GM12878 (cell line): Measurements from ENCODE around the gene SLC32A1. TPM values are rescaled to one million over a fixed set of nuclear protein-coding genes. Genes with fewer than 3 reads are reported as not detected.

Source experiments
- ATAC-seq: fragments of 200-7000 bp; cut with Tn5 transposase; 3 replicates; pipeline ENCODE4 v1.9.1; 2020; ENCODE audit warnings: mild to moderate bottlenecking, moderate library complexity
- BruUV-seq: library from RNA; stranded (reverse); fragments of 400-500 nt; replicated peaks from 2 replicates; lab custom pipeline; 2021; lab: Mats Ljungman, UMichigan
- CTCF ChIA-PET: fragments of 300-600 bp; sonication (Branson Sonifier 250); formaldehyde crosslinking; extraction: SDS; loops from one replicate; lab custom pipeline; 2021; ENCODE audit warnings: inconsistent platforms; lab: Yijun Ruan, JAX
- POLR2A ChIA-PET: fragments of 350-600 bp; formaldehyde crosslinking; extraction: SDS; loops from one replicate; lab custom pipeline; 2021; ENCODE audit warnings: inconsistent platforms; lab: Charles Lee
- RAD21 ChIA-PET: fragments of 300-600 bp; sonication (Branson Sonifier 250); formaldehyde crosslinking; loops from one replicate; lab custom pipeline; 2023; ENCODE audit warnings: antibody characterized with exemption; ENCODE audit not compliant: unreplicated experiment; lab: Charles Lee
- SMC1A ChIA-PET: fragments of 300-600 bp; sonication (Branson Sonifier 250); formaldehyde crosslinking; loops from one replicate; lab custom pipeline; 2023; ENCODE audit not compliant: unreplicated experiment, uncharacterized antibody; lab: Charles Lee
- DNase-seq: peaks from one replicate; pipeline ENCODE4 v3.0.0-alpha.2; 2011; ENCODE audit warnings: low read depth, low spot score
- FAIRE-seq: peaks from 3 replicates; lab custom pipeline; 2011; peaks lifted over from hg19 to GRCh38; lab: Jason Lieb, UNC
- H2AFZ ChIP-seq: 2 replicates; pipeline ENCODE4 v1.6.0; 2011; ENCODE audit warnings: low read depth, low read length, control low read depth; ENCODE audit not compliant: control insufficient read depth
- H3K27ac ChIP-seq: 2 replicates; pipeline ENCODE4 v1.5.1; 2011; ENCODE audit warnings: control low read depth; ENCODE audit not compliant: control insufficient read depth, insufficient read depth
- H3K27me3 ChIP-seq, 2 experiments: replicated peaks in 1 of 2; 2 replicates each; pipeline versions ENCODE4 v1.6.0 to v1.6.1; 2011; ENCODE audit warnings: low read length in 1 of 2; ENCODE audit not compliant: control insufficient read depth in 2 of 2, insufficient read depth in 2 of 2
- H3K36me3 ChIP-seq, 2 experiments: 2 replicates each; pipeline ENCODE4 v1.5.1; 2011; ENCODE audit warnings: low read length in 1 of 2; ENCODE audit not compliant: control insufficient read depth in 2 of 2, insufficient read depth in 2 of 2
- H3K4me1 ChIP-seq: 2 replicates; pipeline ENCODE4 v1.6.1; 2011; ENCODE audit warnings: mild to moderate bottlenecking, low read length, moderate library complexity, mixed read lengths; ENCODE audit not compliant: control insufficient read depth, insufficient read depth
- H3K4me2 ChIP-seq: 2 replicates; pipeline ENCODE4 v1.6.0; 2011; ENCODE audit warnings: control low read depth; ENCODE audit not compliant: control insufficient read depth, insufficient read depth
- H3K4me3 ChIP-seq: fragments of 200-600 bp; sonication (generic); 2 replicates; pipeline ENCODE4 v1.5.1; 2016
- H3K79me2 ChIP-seq: 2 replicates; pipeline ENCODE4 v1.6.0; 2011; ENCODE audit warnings: low read length; ENCODE audit not compliant: control insufficient read depth, insufficient read depth
- H3K9ac ChIP-seq: 2 replicates; pipeline ENCODE4 v1.8.0; 2011; ENCODE audit warnings: low read length, control low read depth, mixed read lengths; ENCODE audit not compliant: control insufficient read depth, insufficient read depth
- H3K9me3 ChIP-seq: replicated peaks from 3 replicates; pipeline ENCODE4 v1.5.1; 2011; ENCODE audit warnings: mild to moderate bottlenecking, low read length; ENCODE audit not compliant: control insufficient read depth, insufficient read depth
- H4K20me1 ChIP-seq: 2 replicates; pipeline ENCODE4 v1.6.0; 2011; ENCODE audit not compliant: control insufficient read depth, insufficient read depth
- BMI1 ChIP-seq: fragments of 450-650 bp; IDR thresholded peaks from 2 replicates; pipeline ENCODE4 v1.6.1; 2016; ENCODE audit warnings: mild to moderate bottlenecking, moderate library complexity, borderline replicate concordance
- EP300 ChIP-seq, 2 experiments: fragments of 150-350 bp in 1 of 2; IDR thresholded peaks; 2 replicates each; pipeline ENCODE4 v1.6.1; 2011 to 2012; ENCODE audit warnings: low read depth in 2 of 2, low read length in 2 of 2, borderline replicate concordance in 1 of 2, improper control_type of control experiment in 1 of 2, inconsistent platforms in 1 of 2; ENCODE audit not compliant: control insufficient read depth in 1 of 2
- FOS ChIP-seq: IDR thresholded peaks from 3 replicates; pipeline ENCODE4 v1.6.1; 2011; ENCODE audit warnings: borderline replicate concordance; ENCODE audit not compliant: insufficient read length; ENCODE audit errors: extremely low read depth
- KAT2A ChIP-seq: conservative IDR thresholded peaks from 2 replicates; pipeline ENCODE4 v1.6.1; 2011; ENCODE audit warnings: low read depth, low read length; ENCODE audit not compliant: control insufficient read depth
- LARP7 ChIP-seq: fragments of 450-650 bp; IDR thresholded peaks from 2 replicates; pipeline ENCODE4 v1.6.1; 2017; ENCODE audit warnings: mild to moderate bottlenecking
- PAX5 ChIP-seq: IDR thresholded peaks from 2 replicates; pipeline ENCODE4 v1.6.1; 2011; ENCODE audit warnings: low read depth, low read length, borderline replicate concordance
- SMAD5 ChIP-seq: IDR thresholded peaks from 2 replicates; pipeline ENCODE4 v1.6.1; 2016; ENCODE audit warnings: antibody characterized with exemption, low read depth
- SREBF2 ChIP-seq: IDR thresholded peaks from 2 replicates; pipeline ENCODE4 v1.6.1; 2012; ENCODE audit warnings: mild to moderate bottlenecking, low read length
- TCF12 ChIP-seq: IDR thresholded peaks from 2 replicates; pipeline ENCODE4 v1.6.1; 2011; ENCODE audit warnings: low read depth, mild to moderate bottlenecking, low read length
- USF1 ChIP-seq: IDR thresholded peaks from 2 replicates; pipeline ENCODE4 v1.6.1; 2011; ENCODE audit warnings: borderline replicate concordance, low read depth, mild to moderate bottlenecking, moderate library complexity, mixed read lengths, low read length; ENCODE audit not compliant: insufficient read depth; ENCODE audit errors: extremely low read length
- YBX1 ChIP-seq: fragments of 450-650 bp; IDR thresholded peaks from 2 replicates; pipeline ENCODE4 v1.6.1; 2016; ENCODE audit warnings: antibody characterized with exemption
- in situ Hi-C: fragments of 300-500 bp; cut with MboI; formaldehyde crosslinking; loops from 9 replicates; pipeline ENCODE4 v1.14.3; 2018; ENCODE audit warnings: mixed read lengths
- intact Hi-C: fragments of 100-400 bp; cut with micrococcal nuclease; formaldehyde crosslinking; loops from one replicate; pipeline ENCODE4 v1.14.2; 2022; ENCODE audit not compliant: unreplicated experiment
- polyA plus RNA-seq, 11 experiments: library from polyadenylated mRNA; depleted of rRNA in 4 of 11; unstranded in 6 of 11; stranded (reverse) in 5 of 11; fragments of >200 nt; fragmentation: Nextera tagmentation in 4 of 11; fragmentation: Illumina TruSeq in 1 of 11; extraction: Ambion mirVana in 4 of 11; extraction: Trizol in 1 of 11; gene quantifications; 1 replicate in 1 of 11; 2 replicates in 10 of 11; pipeline versions ENCODE4 v1.2.1 to v1.2.3, GENCODE V29; 2011 to 2016; ENCODE audit warnings: inconsistent platforms in 2 of 11, missing spikeins in 2 of 11, low read depth in 1 of 11
- total RNA-seq, 4 experiments: library from RNA; depleted of rRNA in 3 of 4; stranded (reverse); fragments of >200 nt in 3 of 4; fragmentation: Illumina TruSeq in 1 of 4; extraction: Trizol in 1 of 4; gene quantifications; 2 replicates each; pipeline versions ENCODE4 v1.2.1 to v1.2.3, GENCODE V29; 2013 to 2021
- TF ChIP-seq, protein P1 (sequence below): fragments of 450-650 bp; IDR thresholded peaks from 2 replicates; pipeline ENCODE4 v1.6.1; 2018; ENCODE audit warnings: borderline replicate concordance, mild to moderate bottlenecking; ENCODE audit not compliant: partially characterized antibody
- TF ChIP-seq, protein P2 (sequence below): IDR thresholded peaks from 2 replicates; pipeline ENCODE4 v1.6.1; 2012; ENCODE audit warnings: low read depth, low read length, improper control_type of control experiment

Gene SLC32A1
- total and polyA plus RNA-seq, 10 of the 15 experiments (the other 5 are each of a cell fraction or from before 2014, with no cell fraction given), result not detected

DNA sequence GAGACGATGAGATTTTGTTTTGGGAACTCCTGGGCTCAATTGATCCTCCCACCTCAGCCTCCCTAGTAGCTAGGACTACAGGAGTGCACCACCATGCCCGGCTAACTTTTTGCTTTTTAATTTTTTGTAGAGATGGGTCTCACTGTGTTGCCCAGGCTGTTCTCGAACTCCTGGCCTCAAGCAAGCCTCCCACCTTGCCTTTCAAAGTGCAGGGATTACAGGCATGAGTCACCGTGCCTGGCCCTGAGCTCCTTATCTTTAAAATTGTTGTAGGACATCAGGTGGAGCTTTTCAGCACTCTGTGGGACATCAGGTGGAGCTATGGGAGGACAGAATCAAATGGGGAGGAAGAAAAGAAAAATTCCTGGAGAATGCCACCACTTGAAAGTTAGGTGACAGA, 36.7 kb downstream of the SLC32A1 start (continued):
- TF ChIP-seq SREBF2 (no peak), PAX5 (no peak), YBX1 (no peak), EP300 (IDR thresholded peaks at IDR 0.05; ENCODE audit: borderline replicate concordance in 1 of 2, control insufficient read depth in 1 of 2, low read depth in 2 of 2, low read length in 2 of 2) (no peak), TCF12 (no peak), KAT2A (no peak), LARP7 (no peak)
- TF ChIP-seq, protein P1, sequence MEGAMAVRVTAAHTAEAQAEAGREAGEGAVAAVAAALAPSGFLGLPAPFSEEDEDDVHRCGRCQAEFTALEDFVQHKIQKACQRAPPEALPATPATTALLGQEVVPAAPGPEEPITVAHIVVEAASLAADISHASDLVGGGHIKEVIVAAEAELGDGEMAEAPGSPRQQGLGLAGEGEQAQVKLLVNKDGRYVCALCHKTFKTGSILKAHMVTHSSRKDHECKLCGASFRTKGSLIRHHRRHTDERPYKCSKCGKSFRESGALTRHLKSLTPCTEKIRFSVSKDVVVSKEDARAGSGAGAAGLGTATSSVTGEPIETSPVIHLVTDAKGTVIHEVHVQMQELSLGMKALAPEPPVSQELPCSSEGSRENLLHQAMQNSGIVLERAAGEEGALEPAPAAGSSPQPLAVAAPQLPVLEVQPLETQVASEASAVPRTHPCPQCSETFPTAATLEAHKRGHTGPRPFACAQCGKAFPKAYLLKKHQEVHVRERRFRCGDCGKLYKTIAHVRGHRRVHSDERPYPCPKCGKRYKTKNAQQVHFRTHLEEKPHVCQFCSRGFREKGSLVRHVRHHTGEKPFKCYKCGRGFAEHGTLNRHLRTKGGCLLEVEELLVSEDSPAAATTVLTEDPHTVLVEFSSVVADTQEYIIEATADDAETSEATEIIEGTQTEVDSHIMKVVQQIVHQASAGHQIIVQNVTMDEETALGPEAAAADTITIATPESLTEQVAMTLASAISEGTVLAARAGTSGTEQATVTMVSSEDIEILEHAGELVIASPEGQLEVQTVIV, result no peak

GRCh38 chr20:38762174-38762573, 37.9 kb downstream of the SLC32A1 start:
- Histone ChIP-seq H3K4me1 (no peaks in the 10 kb centered on the region), H2AFZ (no peak overlapping the region), H3K79me2 (no peaks in the 10 kb centered on the region), H3K9me3 (no peaks in the 10 kb centered on the region), H4K20me1 (no peaks in the 10 kb centered on the region), H3K4me3 (no peak overlapping the region), H3K27ac (no peak overlapping the region), H3K4me2 (no peak overlapping the region), H3K27me3 (no peaks in the 10 kb centered on the region), H3K36me3 (peaks cover 9 to 13% of the 10 kb centered on the region in 2 experiments), H3K9ac (no peak overlapping the region)
- ChIA-PET CTCF (interaction anchor here (1.8 to 11.3 kb wide), 2 partner anchors 11 to 36 kb away, joined by 4 to 74 read pairs; no protein-coding TSS in a partner anchor), SMC1A (interaction anchor here (3.1 kb wide), 1 partner anchor 10 kb away, joined by 13 read pairs; no protein-coding TSS in a partner anchor), RAD21 (interaction anchor here (1.0 kb wide), 1 partner anchor 10 kb away, joined by 5 read pairs; no protein-coding TSS in a partner anchor), POLR2A (interaction anchor here (0.6 kb wide), 1 partner anchor 271 kb away, joined by 3 read pairs; no protein-coding TSS in a partner anchor)
- DNase-seq (no peak), FAIRE-seq (no peak), ATAC-seq (no peak)
- intact Hi-C loops, result no loop called here
- TF ChIP-seq, protein P2, sequence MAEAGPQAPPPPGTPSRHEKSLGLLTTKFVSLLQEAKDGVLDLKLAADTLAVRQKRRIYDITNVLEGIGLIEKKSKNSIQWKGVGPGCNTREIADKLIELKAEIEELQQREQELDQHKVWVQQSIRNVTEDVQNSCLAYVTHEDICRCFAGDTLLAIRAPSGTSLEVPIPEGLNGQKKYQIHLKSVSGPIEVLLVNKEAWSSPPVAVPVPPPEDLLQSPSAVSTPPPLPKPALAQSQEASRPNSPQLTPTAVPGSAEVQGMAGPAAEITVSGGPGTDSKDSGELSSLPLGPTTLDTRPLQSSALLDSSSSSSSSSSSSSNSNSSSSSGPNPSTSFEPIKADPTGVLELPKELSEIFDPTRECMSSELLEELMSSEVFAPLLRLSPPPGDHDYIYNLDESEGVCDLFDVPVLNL, result no peak
- TF ChIP-seq BMI1 (no peak), SMAD5 (no peak), FOS (no peak), USF1 (no peak)
- BruUV-seq, result no TSS peak
- in situ Hi-C loops, result no loop called here
